Activated CD4-positive, alpha-beta T cell treated with anti-CD3 and anti-CD28 coated beads, Interleukin-2, Interleukin-6, amounts not matched to agents 100 ng/mL and 50 ng/mL, durations not matched to agents 16 hours and 8 hours (primary cell): ENCODE results near the gene PRR22.

Source experiments
- DNase-seq: peaks from one replicate; pipeline ENCODE4 v3.0.0-alpha.2; 2020

Gene PRR22

DNA sequence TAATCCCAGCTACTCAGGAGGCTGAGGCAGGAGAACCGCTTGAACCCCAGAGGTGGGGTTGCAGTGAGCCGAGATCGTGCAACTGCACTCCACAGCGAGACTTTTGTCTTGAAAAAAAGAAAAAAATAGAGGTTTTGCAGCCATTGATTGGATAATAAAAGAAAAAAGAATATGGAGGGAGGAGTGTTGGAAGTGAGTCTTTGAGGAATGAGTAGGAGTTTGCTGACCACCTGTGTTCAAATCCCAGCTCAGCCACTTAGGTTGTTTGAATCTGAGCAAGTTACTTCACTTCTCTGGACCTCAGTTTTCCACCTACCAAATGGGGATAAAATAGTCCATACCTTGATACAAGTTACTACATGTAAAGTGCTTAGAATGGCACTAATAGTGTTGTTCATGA lies 26.6 kb upstream of the PRR22 start:
- DNase-seq, result no peak

DNA sequence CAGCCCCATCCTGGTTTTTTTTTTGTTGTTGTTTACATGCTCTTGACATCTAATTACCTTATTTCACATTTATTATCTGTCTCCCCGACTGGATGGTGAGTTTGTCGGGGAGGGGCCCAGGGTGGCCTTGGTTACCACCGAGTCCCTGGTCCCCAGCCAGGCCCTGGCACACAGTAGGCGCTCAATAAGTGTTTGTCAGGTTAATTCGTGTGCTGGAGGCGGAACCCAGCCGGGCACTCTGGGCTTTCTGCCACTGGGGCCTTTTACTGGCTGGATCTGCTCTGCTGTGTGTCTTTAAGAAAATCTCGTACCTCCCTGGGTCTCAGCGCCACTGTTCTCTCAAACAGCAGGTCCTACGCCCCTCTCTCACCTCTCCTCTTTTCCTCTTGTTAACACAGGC lies 24.9 kb upstream of the PRR22 start:
- no peak for DNase-seq

DNA sequence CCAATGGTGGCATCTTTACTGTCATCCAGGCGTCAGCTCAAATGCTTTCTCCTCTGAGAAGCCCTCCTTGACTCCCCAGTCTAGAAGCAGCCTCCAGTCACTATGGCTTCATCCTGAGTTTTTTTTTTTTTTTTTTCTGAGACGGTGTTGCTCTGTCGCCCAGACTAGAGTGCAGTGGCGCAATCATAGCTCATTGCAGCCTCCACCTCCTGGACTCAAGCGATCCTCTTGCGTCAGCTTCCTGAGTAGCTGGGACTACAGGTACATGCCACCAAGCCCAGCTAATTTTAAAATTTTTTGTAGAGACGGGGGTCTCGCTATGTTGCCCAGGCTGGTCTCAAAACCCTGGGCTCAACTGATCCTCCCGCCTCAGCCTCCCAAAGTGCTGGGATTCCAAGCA lies 24.5 kb upstream of the PRR22 start:
- no peak for DNase-seq

DNA sequence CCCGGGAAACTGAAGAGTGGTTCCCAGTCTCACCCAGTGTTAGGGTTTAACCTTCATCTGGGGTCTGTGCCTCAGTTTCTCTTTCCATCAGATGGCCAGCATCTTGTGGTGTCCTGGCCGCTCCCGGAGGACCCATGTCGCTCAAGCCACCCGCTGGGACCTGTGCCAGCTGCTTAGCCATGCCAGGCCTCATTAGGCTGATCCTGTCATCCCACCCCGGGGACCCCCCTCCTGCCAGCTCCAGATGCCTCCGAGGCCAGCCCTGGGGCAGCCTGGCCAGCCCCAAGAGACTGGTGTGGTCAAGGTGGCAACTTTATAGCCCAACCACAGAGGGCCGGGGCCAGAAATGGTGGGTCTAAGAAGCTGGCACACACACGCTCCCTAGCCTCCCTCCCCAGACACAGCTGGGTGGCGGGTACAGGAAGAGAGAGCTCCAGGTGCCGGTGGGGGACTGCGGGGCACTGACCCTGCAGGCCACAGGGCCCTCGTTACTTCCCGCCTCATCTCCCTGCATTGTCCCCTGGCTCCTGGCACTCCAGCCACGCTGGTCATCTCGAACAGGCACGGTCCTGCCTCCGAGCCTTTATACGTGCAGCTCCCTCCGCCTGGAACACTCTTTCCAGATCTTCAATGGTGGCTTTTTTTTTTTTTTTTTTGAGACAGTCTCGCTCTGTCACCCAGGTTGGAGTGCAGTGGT lies 23.7 kb upstream of the PRR22 start:
- no peak for DNase-seq

DNA sequence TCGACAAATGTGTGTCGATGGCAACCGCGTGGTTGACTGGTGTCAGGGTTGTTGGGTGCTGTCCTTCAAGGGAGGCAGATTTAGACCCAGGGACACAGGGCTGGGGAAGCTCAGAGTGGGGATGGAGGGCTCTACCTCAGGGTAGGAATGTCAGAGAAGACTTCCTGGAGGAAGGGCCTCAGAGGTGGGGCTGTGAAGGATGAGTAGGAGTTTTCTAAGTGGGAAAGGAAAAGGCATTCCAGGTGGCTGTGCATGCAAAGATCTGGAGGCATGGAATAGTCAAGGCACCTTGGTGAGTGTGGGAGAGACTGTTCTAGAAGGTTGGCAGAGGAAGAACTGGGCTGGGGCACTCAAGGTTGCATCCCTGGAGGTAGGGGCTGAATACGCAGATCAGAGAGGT lies 22.4 kb upstream of the PRR22 start:
- no peak for DNase-seq

DNA sequence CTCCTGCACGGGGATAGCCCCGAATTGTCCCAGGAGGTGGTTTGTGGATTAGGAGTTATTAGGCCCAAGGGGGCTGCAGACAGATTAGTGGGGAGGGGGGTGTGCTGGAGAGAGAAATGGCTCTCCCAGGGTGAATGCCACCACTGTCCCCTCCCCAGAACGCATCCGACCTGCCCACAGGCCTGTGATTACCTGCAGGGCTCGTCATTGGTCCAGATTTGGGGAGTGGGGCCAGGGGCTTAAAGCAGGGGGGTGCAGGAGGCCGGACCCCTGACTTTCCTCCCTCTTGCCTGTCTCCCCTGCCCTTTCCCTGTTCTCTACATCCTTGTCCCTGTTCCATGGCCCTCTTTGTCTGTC lies 21.6 kb upstream of the PRR22 start:
- no peak for DNase-seq

DNA sequence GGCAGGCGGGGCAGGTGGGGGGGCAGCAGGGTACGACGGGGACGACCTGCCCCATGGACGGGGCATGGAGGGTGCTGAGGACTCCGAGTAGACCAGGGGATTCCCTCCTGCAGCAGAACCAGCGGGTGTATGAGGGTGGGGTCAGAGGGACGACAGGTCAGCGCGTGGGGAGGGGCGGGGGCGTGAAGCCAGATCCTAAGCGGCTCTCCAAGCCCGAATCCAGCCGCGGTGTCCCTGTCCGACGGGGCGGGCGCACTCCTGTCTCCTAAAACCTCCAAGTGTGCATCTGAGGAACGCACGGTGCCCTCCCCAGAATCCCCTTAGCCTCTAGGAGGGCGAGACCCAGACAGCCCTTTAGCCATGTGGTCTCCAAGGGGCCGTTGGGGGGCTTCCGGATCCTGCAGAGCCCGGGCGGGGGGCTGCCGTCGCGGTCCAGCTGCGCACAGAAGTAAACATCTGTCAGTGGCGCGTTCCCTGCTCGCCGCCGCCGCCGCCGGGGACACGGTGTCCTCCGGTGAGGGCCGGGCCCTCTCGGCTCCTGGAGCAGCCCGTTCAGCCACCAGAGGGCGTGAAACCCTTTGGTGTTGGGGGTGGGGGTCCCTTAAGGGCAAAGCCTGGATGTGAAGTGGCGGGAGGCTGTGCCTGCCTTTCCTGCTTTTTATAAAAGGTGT lies 21.1 kb upstream of the PRR22 start:
- DNase-seq, result peak; percentile 55

DNA sequence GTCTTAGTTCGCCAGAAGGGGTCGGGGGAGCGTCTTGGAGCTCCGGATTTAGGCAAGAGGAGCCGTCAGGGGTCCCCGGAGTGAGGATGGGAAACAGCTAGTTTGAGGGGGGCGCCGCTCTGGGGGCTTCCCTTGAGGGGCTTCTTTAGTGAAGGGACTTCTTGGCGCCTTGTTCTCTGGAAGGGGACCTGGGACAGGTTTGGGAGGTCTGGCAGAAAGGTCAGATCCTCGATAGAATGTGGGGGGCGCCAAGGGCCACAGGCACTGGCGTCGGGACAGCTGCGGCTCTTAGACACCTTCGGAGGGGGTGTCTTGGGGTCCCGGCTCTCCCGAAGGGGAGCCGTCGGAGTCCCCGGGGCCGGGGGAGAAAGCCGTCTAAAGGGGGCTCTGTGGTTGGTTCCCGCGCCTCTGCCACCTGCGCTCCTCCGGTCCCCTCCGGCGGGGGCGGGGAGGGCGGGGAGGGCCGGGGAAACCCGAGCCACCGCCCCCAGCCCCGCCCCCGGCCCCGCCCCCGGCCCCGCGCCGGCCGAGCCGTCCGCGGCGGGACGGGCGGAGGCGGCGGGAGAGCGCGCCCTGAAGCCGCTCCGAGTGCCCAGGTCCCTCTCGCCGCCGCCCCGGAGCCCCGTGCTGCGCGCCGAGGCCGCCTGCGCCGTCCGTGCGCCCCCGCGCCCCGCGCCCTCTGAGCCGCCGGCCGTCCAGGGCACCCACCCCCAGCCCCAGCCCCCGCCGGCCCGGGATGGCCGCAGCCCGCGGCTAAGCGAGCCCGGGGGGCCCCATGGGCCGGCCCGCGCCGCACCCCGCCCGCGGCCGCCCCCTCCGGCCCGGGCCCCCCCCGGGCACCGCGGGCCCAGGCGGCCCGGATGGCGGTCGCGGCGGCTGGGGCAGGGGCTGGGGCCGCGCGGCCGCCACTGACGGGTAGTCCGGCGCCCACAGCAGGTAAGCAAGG lies 20.2 kb upstream of the PRR22 start, which contains the start of gene NRTN:
TSS of gene NRTN (plus strand) at position 552 of the 946 bp plus-strand sequence. CDS start 19,099 bp downstream, outside the sequence.
- peak; percentile 51 for DNase-seq

DNA sequence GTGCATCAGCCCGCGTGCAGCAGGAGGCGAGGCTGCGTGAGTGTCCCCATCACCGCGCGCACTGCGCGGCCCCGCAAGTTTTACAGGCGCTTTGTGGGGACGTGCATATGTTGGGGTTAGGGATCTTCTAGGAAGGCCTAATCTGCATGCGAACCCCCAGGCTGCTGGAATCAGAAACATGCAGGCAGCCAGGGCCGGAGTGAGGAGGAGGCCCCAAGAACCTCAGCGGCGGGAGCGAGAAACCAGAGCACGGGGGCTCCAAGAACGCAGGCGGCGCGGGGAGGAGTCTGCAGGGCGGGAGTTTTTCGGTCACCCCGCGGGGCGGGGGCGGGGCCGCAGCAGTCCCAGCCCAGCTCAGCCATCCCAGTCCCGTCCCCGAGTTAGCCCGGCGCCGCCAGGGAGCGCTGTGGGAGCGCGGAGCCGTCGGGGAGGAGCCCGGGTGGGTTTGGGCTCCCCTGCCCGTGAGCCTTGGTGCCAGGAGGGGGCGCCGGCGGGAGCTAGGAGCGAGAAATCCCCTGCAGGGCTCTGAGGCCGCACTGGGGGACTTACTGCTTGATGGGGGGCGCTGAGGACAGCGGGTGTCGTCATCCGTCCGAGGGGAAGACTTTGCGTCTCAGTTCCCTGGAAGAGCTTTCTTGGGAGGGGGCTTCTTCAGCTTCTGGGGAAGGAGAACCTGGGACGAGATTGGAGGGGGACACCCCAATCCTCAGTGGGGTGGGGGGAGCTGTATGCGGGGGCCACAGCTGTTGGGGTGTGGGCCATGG lies 19.4 kb upstream of the PRR22 start:
- peak; percentile 96 for DNase-seq

DNA sequence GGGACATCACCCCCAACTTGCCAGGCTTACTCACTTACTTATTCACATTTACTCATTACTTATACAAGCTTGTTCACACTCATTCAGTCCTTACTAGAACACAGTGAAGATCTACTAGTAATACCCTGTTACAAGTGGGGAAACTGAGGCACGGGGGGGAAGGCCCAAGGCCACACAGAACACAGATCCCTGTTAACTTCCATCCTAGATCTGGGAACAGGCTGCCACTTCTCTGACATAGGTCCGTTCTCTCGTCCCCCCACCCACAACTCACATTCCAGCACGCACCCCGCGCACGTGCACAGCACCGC lies 18.9 kb upstream of the PRR22 start:
- DNase-seq, result no peak

DNA sequence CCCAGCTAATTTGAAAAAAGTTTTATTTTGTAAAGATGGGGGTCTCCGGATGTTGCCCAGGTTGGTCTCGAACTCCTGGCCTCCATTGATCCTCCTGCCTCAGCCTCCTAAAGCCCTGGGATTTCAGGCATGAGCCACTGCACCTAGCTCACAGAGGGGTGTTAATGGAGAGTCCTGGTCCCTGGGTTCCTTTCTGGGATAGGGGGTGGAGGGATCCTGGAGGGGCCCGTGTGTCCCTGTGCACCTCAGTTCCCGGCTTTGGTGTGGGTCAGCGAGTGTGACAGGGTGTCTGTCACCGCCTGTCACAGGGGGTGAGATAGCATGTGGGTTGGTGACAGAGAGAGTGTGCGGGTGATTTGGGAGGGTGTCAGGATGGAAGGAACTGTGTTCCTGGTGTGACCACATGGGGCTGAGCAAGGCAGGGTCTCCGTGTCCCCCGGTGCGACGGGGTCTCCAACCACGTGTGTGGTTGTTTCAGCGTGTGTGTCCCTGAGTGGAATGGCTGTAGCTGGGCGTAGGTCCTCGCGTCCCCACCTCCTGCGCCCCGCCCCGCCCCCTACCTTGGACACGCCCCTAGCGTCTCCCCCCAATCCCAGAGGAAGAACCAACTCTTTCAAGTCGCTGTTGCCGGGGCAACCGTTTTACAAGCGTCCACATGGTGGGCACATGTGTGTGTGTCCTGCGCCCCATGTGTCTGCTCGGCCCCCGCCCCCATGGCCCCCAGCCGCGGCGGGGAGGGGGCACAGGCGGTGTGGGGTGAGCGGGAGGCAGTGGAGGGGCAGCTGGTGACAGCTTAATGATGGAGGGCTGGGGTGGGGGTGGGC lies 17.5 kb upstream of the PRR22 start:
- no peak for DNase-seq

DNA sequence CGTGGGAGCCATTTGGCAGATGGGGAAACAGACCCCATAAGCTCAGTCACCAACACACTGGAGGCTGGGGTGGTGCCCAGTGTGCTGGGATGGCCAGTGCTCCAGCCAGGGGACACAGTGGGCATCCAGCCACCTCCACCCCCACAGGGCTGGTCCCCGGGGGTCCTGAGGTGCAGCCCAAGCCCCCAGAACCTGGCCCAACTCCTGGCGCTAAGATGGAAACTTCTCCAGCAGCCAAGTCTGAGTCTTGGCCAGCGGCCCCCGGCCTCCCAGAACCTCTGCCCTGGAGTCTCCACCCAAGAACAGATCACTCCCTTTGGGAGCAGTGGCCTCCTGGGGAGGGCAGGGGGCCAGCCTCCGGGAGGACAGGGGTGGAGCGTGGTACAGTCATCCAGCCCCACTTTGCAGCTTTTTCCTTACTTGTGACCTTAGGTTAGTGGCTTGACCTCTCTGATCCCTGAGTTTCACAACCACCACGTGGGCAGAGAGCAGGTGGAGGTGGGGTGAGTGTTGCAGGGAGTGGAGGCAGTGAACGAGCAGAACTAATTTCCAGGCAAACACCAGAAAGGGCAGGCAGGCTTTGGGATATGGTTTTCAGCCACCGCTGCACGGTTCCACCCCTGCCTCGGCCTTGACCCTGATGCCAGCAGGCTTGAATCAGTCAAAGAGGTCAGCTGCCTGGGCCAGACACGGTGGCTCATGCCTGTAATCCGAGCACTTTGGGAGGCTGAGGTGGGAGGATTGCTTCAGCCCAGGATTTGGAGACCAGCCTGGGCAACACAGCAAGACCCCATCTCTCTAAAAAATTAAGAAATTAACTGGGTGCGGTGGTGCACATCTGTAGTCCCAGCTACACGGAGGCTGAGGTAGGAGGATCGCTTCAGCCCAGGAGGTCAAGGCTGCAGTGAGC lies 16.1 kb upstream of the PRR22 start:
- DNase-seq, result no peak

DNA sequence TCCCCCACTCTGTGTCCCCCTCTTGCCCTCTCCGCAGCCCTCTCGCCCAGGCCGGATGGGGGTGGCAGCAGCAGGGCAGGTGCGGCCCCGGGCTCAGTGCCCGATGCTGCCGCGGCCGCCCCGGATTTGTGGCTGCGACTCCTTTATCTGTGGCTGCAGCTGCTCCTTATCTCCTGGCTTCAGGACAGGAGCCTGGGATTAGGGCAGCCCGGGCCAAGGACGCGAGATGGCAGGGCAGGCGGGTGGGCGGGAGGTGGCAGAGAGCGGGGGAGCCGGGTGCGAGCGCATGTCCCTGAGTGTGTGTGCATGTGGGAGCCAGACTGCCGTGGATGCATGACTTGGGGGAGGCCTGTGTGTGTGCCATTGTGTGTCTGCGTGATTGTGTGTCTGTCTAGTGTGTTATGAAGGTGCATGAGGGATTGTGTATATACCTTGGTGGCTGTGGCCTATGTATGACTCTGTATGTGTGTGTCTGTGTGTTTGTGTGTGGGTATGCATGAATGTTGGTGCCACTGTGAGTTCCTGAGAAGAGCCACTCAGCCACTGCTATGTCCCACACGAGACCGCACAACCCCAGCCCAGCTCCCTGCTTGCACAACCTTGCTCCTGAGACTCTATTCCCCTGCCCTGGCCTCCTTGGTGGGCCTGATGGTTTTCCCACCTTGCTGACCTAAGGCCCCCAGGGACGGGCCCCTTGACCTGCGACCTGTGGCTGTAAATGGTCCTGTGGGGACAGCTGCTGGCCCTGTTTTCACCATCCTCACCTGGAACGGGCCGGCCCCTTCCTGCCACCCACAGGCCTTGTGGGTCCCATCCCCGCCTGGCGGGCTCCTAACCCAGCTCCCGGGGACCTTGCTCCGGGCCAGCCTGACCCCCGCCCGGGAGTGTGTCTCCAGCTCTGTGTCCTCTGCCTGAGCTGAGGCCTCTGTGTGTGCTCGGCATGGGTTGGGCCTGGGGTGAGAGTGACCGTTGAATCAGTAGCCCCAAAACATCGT lies 15.0 kb upstream of the PRR22 start:
- DNase-seq, result no peak

DNA sequence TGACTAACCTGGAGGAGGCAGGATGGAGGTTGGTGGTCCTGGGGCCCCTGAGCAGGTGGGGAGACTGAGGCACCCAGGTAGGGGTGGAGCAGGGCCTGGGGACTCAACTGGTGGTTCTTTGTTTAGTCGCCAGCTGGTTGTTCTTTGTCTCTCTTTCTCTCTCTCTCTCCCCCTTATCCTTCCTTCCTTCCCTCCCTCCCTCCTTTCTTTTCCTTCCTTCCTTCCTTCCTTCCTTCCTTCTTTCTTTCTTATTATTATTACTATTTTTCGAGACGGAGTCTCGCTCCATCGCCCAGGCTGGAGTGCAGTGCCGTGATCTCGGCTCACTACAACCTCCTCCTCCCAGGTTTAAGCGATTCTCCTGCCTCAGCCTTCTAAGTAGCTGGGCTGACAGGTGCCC lies 13.7 kb upstream of the PRR22 start:
- DNase-seq, result no peak

DNA sequence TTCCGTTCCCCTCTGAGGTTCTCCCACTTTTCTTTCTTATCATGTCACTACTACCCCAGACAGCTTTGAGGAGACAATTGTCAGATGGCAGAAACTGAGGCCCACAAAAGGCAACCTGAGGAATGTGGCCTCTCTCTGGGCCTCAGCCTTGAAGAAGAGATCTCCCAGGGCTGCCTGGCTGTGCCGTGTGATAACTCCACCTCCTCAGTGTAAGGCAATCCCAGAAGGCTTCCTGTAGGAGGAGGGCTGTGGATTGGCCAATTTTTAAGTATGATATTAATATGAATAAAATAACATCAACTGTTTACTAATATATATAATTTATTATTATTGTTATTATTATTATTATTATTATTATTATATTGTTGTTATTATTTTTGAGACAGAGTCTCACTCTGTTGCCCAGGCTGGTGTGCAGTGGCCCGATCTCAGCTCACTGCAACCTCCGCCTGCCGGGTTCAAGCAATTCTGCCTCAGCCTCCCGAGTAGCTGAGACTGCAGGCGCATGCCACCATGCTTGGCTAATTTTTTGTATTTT lies 10.9 kb upstream of the PRR22 start:
- DNase-seq, result no peak

DNA sequence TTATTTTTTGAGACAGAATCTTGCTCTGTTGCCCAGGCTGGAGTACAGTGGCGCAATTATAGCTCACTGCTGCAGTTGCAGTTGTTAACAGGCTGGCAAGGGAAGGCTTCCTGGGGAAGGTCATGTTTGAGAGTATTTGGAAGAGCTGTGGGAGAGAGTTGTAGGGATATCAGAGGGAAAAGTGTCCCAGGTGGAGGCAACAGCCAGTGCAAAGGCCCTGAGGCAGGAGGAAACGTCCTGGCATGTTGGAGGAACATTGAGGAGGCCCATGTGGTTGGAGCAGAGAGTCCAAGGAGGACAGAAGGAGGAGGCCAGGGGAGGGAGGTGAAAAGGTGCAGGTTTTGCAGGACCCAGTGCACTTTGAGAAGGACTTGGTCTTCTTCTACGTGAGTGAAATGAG lies 8.6 kb upstream of the PRR22 start:
- DNase-seq, result no peak

DNA sequence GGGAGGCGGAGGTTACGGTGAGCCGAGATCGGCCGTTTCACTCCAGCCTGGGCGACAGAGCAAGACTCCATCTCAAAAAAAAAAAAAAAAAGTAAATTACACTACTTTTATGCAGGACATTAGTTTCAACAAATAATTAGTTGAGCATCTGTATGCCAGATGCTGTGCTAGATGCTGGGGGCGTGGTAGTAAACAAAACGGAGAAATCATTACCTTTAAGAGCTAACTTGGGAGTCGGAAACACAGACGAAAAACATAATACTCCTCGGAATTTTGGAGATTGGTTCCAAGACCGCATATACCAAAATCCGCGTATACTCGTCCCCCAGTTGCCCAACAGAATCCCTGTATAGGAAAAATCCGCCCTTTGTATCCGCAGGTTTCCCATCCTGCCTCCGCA lies 7.7 kb upstream of the PRR22 start:
- no peak for DNase-seq

DNA sequence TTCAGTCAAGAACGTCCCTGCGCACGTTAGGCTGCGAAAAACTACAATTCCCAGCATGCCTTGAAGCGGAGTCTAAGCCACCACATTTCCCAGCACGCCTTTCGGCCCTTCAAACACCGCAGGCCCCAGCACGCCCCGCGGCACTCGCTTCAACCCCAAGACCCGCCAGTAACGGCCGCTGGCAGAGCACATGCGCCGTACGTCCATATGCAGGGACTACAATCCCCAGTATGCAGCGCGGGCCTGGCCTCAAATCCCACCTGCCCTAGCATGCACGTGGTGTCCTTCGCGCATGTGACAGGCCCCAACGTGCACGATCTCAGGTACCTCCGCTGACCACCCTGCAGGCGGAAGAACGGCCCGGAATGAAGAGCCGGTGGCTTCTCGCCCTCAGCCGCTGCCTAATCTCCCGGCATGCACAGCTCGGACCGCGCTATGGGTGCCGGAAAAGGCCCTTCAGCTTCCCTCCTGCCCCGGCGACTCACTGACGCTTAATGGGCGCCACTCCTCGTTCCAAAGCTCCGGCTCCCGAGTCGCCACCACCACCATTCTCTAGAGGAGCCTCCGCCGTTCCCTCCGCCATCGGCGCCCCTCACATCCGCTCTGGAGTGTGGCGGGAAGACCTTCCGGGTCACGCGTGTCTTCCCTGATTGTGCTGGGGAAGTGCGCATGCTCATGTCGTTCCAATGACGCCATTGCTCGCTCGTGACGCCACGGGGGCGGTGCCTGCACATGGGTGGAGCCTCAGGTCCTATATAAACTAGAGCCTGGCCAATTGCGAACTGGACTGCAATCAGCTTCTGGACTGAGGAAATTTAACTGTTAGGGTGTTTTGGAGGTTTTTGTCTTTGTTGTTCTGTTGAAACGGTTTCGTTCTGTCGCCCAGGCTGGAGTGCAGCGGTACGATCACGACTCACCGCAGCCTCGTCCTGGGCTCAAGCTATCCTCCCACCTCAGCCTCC lies 6.3 kb upstream of the PRR22 start, which contains the start of gene DUS3L:
TSS of gene DUS3L (minus strand) at position 605 of the 962 bp plus-strand sequence. CDS start at position 583, 22 bp downstream.
- DNase-seq, result peak; percentile 98
